Sigmoid colon (tissue), 4 donors: Measurements from ENCODE around the gene SLC44A4.

Experiments used
- CTCF ChIP-seq, 4 experiments: fragments of 450-650 bp in 3 of 4; fragments of 200-600 bp in 1 of 4; IDR thresholded peaks; one replicate each; pipeline ENCODE4 v1.5.1; 2016 to 2019; ENCODE audit warnings: antibody characterized with exemption in 4 of 4, mild to moderate bottlenecking in 3 of 4, moderate library complexity in 2 of 4
- EP300 ChIP-seq, 4 donors: sonication (generic); formaldehyde crosslinking; IDR thresholded peaks; one replicate each; pipeline ENCODE4 v1.6.1; 2017; ENCODE audit warnings: antibody characterized with exemption in 4 of 4
- POLR2A ChIP-seq, 2 donors: fragments of 450-650 bp; IDR thresholded peaks; one replicate each; pipeline ENCODE4 v1.6.1; 2016; ENCODE audit warnings: antibody characterized with exemption in 2 of 2, mild to moderate bottlenecking in 2 of 2, moderate library complexity in 2 of 2
- POLR2AphosphoS5 ChIP-seq, 4 donors: sonication (generic); formaldehyde crosslinking; IDR thresholded peaks; one replicate each; pipeline ENCODE4 v1.6.1; 2017; ENCODE audit warnings: antibody characterized with exemption in 4 of 4

GRCh38 chr6:31864818-31865204 lies 14.0 kb downstream of the SLC44A4 start:
- TF ChIP-seq CTCF (IDR thresholded peaks at IDR 0.05) (no peak), POLR2A (IDR thresholded peaks at IDR 0.05) (no peak), POLR2AphosphoS5 (IDR thresholded peaks at IDR 0.05) (no peak), EP300 (IDR thresholded peaks at IDR 0.05) (no peak)
